ENCODE results near the gene CALCA. TPM values are rescaled to one million over a fixed set of nuclear protein-coding genes. Genes with fewer than 3 reads are reported as not detected.

Gene CALCA
- total and polyA plus RNA-seq, 3 experiments from 2014 or later = not detected

GRCh38 chr11:14932447-14932846, 39.7 kb downstream of the CALCA start:
- Mint-ChIP-seq H3K9me3 (peaks cover 0 to 10% (median 6%) of the 10 kb centered on the region in 5 donors), H3K27ac (no peak overlapping the region), H3K4me1 (no peaks in the 10 kb centered on the region), H3K36me3 (peaks cover 3 to 30% (median 6%) of the 10 kb centered on the region in 3 donors), H3K27me3 (peaks cover 3 to 6% of the 10 kb centered on the region in 2 donors), H3K4me3 (no peak overlapping the region)
- H3K4me3 ChIP-seq (ENCODE audit: low read length) = no peak overlapping the region
- H3K4me1 ChIP-seq (ENCODE audit: insufficient read depth, low read length) = no peaks in the 10 kb centered on the region
- POLR2A ChIA-PET = no interaction called here
- no peak for DNase-seq
- H3K27me3 ChIP-seq (ENCODE audit: insufficient read depth, low read length, poor library complexity, severe bottlenecking) = no peaks in the 10 kb centered on the region
- no peaks in the 10 kb centered on the region for H3K36me3 ChIP-seq (ENCODE audit: insufficient read depth, low read length)
- H3K27ac ChIP-seq (ENCODE audit: low read depth, low read length) = no peak overlapping the region
- H3K9me3 ChIP-seq (ENCODE audit: low read length) = no peaks in the 10 kb centered on the region
- CTCF ChIA-PET = no interaction called here

GRCh38 chr11:14930369-14930768, 41.8 kb downstream of the CALCA start:
- CTCF ChIA-PET = no interaction called here
- Histone ChIP-seq H3K9me3 (ENCODE audit: low read length) (no peaks in the 10 kb centered on the region), H3K36me3 (ENCODE audit: insufficient read depth, low read length) (no peaks in the 10 kb centered on the region), H3K4me3 (ENCODE audit: low read length) (no peak overlapping the region), H3K4me1 (ENCODE audit: insufficient read depth, low read length) (no peaks in the 10 kb centered on the region), H3K27ac (ENCODE audit: low read depth, low read length) (no peak overlapping the region), H3K27me3 (ENCODE audit: insufficient read depth, low read length, poor library complexity, severe bottlenecking) (no peaks in the 10 kb centered on the region)
- H3K9me3 Mint-ChIP-seq = peaks cover 0 to 10% (median 6%) of the 10 kb centered on the region in 5 donors
- no peak overlapping the region for H3K4me3 Mint-ChIP-seq
- H3K36me3 Mint-ChIP-seq = peaks cover 3 to 34% (median 7%) of the 10 kb centered on the region in 3 donors
- peaks cover 3 to 6% of the 10 kb centered on the region in 2 donors for H3K27me3 Mint-ChIP-seq
- POLR2A ChIA-PET = no interaction called here
- H3K4me1 Mint-ChIP-seq = no peaks in the 10 kb centered on the region
- no peak overlapping the region for H3K27ac Mint-ChIP-seq
- DNase-seq = no peak

GRCh38 chr11:14927146-14927545, 45.0 kb downstream of the CALCA start:
- Mint-ChIP-seq H3K36me3 (peaks cover 3 to 28% (median 7%) of the 10 kb centered on the region in 3 donors), H3K9me3 (peaks cover 0 to 10% (median 6%) of the 10 kb centered on the region in 5 donors), H3K4me3 (no peak overlapping the region), H3K27me3 (peaks cover 6% of the 10 kb centered on the region in 2 donors), H3K4me1 (no peaks in the 10 kb centered on the region), H3K27ac (no peak overlapping the region)
- H3K27ac ChIP-seq (ENCODE audit: low read depth, low read length) = no peak overlapping the region
- DNase-seq = no peak
- ChIA-PET POLR2A (no interaction called here), CTCF (no interaction called here)
- no peaks in the 10 kb centered on the region for H3K9me3 ChIP-seq (ENCODE audit: low read length)
- no peaks in the 10 kb centered on the region for H3K36me3 ChIP-seq (ENCODE audit: insufficient read depth, low read length)
- H3K4me3 ChIP-seq (ENCODE audit: low read length) = no peak overlapping the region
- no peaks in the 10 kb centered on the region for H3K4me1 ChIP-seq (ENCODE audit: insufficient read depth, low read length)
- H3K27me3 ChIP-seq (ENCODE audit: insufficient read depth, low read length, poor library complexity, severe bottlenecking) = no peaks in the 10 kb centered on the region

GRCh38 chr11:14924318-14924717, 47.8 kb downstream of the CALCA start:
- Mint-ChIP-seq H3K4me1 (no peaks in the 10 kb centered on the region), H3K27ac (no peak overlapping the region), H3K9me3 (peaks cover 0 to 10% (median 6%) of the 10 kb centered on the region in 5 donors), H3K36me3 (peaks cover 3 to 32% (median 7%) of the 10 kb centered on the region in 3 donors), H3K27me3 (peaks cover 4 to 7% of the 10 kb centered on the region in 2 donors), H3K4me3 (no peak overlapping the region)
- no peak for DNase-seq
- no peak overlapping the region for H3K27ac ChIP-seq (ENCODE audit: low read depth, low read length)
- H3K9me3 ChIP-seq (ENCODE audit: low read length) = no peaks in the 10 kb centered on the region
- CTCF ChIA-PET = no interaction called here
- H3K27me3 ChIP-seq (ENCODE audit: insufficient read depth, low read length, poor library complexity, severe bottlenecking) = no peaks in the 10 kb centered on the region
- H3K4me1 ChIP-seq (ENCODE audit: insufficient read depth, low read length) = no peaks in the 10 kb centered on the region
- POLR2A ChIA-PET = no interaction called here
- no peaks in the 10 kb centered on the region for H3K36me3 ChIP-seq (ENCODE audit: insufficient read depth, low read length)
- H3K4me3 ChIP-seq (ENCODE audit: low read length) = no peak overlapping the region

Other genes starting within 250 kb of the CALCA start
- 1 to 10 TPM; 5.6 to 5.9 TPM for gene CYP2R1, start 80.1 kb downstream of the CALCA start, total RNA-seq
- gene CYP2R1, start 80.1 kb downstream of the CALCA start, polyA plus RNA-seq = 16.5 TPM
- gene CALCB, start 101.2 kb upstream of the CALCA start, total RNA-seq = under 1 TPM; 0.35 to 0.47 TPM
- gene CALCB, start 101.2 kb upstream of the CALCA start, polyA plus RNA-seq = 0.26 TPM
- gene INSC, start 142.6 kb upstream of the CALCA start, total RNA-seq = not detected
- gene INSC, start 142.6 kb upstream of the CALCA start, polyA plus RNA-seq = not detected